HepG2 (cell line): ENCODE results near the gene HINT1. TPM values are rescaled to one million over a fixed set of nuclear protein-coding genes. Genes with fewer than 3 reads are reported as not detected.

Experiments
- ATF7-NPFF ChIP-seq: sonication (generic); formaldehyde crosslinking; IDR thresholded peaks from 2 replicates; pipeline ENCODE4 v1.8.1; 2023; ENCODE audit warnings: mild to moderate bottlenecking, low read depth, missing genetic modification reagents, moderate library complexity
- EP300 ChIP-seq, 3 experiments: sonication (generic) in 1 of 3; formaldehyde crosslinking in 1 of 3; IDR thresholded peaks; 2 replicates each; pipeline versions ENCODE4 v1.5.1 to v1.6.1; 2011 to 2020; ENCODE audit warnings: low read depth in 2 of 3, low read length in 2 of 3, borderline replicate concordance in 1 of 3, improper control_type of control experiment in 1 of 3, mild to moderate bottlenecking in 1 of 3, missing genetic modification reagents in 1 of 3, moderate library complexity in 1 of 3
- GMEB2 ChIP-seq: IDR thresholded peaks from 2 replicates; pipeline ENCODE4 v1.6.1; 2016; ENCODE audit warnings: missing biosample characterization, missing genetic modification reagents, low read depth
- IKZF1 ChIP-seq: fragments of 450-650 bp; IDR thresholded peaks from 2 replicates; pipeline ENCODE4 v1.7.1; 2016
- ISX ChIP-seq: sonication (generic); formaldehyde crosslinking; conservative IDR thresholded peaks from 2 replicates; pipeline ENCODE4 v1.5.0; 2020; ENCODE audit warnings: missing genetic modification reagents
- KAT7 ChIP-seq: IDR thresholded peaks from 2 replicates; pipeline ENCODE4 v1.6.1; 2018; ENCODE audit warnings: borderline replicate concordance, missing compliant biosample characterization
- MAF1 ChIP-seq: sonication (generic); formaldehyde crosslinking; IDR thresholded peaks from 2 replicates; pipeline ENCODE4 v1.5.0; 2020; ENCODE audit warnings: missing genetic modification reagents, borderline replicate concordance
- MIXL1 ChIP-seq: IDR thresholded peaks from 2 replicates; pipeline ENCODE4 v1.6.1; 2016
- NAIF1 ChIP-seq: sonication (generic); formaldehyde crosslinking; IDR thresholded peaks from 2 replicates; pipeline ENCODE4 v1.5.0; 2020; ENCODE audit warnings: mild to moderate bottlenecking, missing genetic modification reagents, borderline replicate concordance
- PBX3 ChIP-seq: sonication (generic); formaldehyde crosslinking; IDR thresholded peaks from 2 replicates; pipeline ENCODE4 v1.8.1; 2023; ENCODE audit warnings: missing genetic modification reagents, inconsistent platforms, borderline replicate concordance
- PHF8 ChIP-seq: sonication (generic); formaldehyde crosslinking; IDR thresholded peaks from 2 replicates; pipeline ENCODE4 v1.5.0; 2020; ENCODE audit warnings: missing genetic modification reagents
- SCMH1 ChIP-seq: sonication (generic); formaldehyde crosslinking; IDR thresholded peaks from 2 replicates; pipeline ENCODE4 v1.9.0; 2021; ENCODE audit warnings: missing genetic modification reagents, mild to moderate bottlenecking, borderline replicate concordance
- STAT5B ChIP-seq: sonication (generic); formaldehyde crosslinking; IDR thresholded peaks from 2 replicates; pipeline ENCODE4 v1.4.0; 2020; ENCODE audit warnings: missing genetic modification reagents
- YEATS2 ChIP-seq: sonication (generic); formaldehyde crosslinking; IDR thresholded peaks from 2 replicates; pipeline ENCODE4 v1.4.0; 2020; ENCODE audit warnings: missing genetic modification reagents, borderline replicate concordance
- ZFP62 ChIP-seq: sonication (generic); formaldehyde crosslinking; IDR thresholded peaks from 2 replicates; pipeline ENCODE4 v1.4.0; 2020; ENCODE audit warnings: missing genetic modification reagents
- ZKSCAN5 ChIP-seq: sonication (generic); formaldehyde crosslinking; IDR thresholded peaks from 2 replicates; pipeline ENCODE4 v1.5.1; 2020; ENCODE audit warnings: mild to moderate bottlenecking, missing genetic modification reagents
- ZNF331 ChIP-seq: sonication (generic); formaldehyde crosslinking; IDR thresholded peaks from 2 replicates; pipeline ENCODE4 v1.4.0; 2020; ENCODE audit warnings: missing genetic modification reagents
- ZNF431 ChIP-seq: sonication (generic); formaldehyde crosslinking; IDR thresholded peaks from 2 replicates; pipeline ENCODE4 v1.9.0; 2022; ENCODE audit warnings: missing genetic modification reagents, low read depth, mild to moderate bottlenecking, borderline replicate concordance
- ZNF496 ChIP-seq: sonication (generic); formaldehyde crosslinking; IDR thresholded peaks from 2 replicates; pipeline ENCODE4 v1.8.1; 2023; ENCODE audit warnings: mild to moderate bottlenecking, moderate library complexity, missing genetic modification reagents; ENCODE audit not compliant: insufficient replicate concordance
- ZNF503 ChIP-seq: sonication (generic); formaldehyde crosslinking; IDR thresholded peaks from 2 replicates; pipeline ENCODE4 v1.4.0; 2020; ENCODE audit warnings: missing genetic modification reagents
- ZNF569 ChIP-seq: sonication (generic); formaldehyde crosslinking; IDR thresholded peaks from 2 replicates; pipeline ENCODE4 v1.5.0; 2020; ENCODE audit warnings: mild to moderate bottlenecking, missing genetic modification reagents, moderate library complexity, borderline replicate concordance
- ZNF639 ChIP-seq: conservative IDR thresholded peaks from 2 replicates; pipeline ENCODE4 v1.6.1; 2018; ENCODE audit warnings: missing genetic modification reagents
- polyA plus RNA-seq, 8 experiments: library from polyadenylated mRNA; depleted of rRNA in 3 of 8; stranded (reverse) in 7 of 8; unstranded in 1 of 8; fragments of >200 nt; fragmentation: Illumina TruSeq in 4 of 8; extraction: Trizol in 4 of 8; gene quantifications; 2 replicates each; pipeline versions ENCODE4 v1.2.1 to v1.2.3, GENCODE V29; 2011 to 2016; ENCODE audit warnings: low read depth in 4 of 8, missing spikeins in 1 of 8, mixed read lengths in 1 of 8; ENCODE audit not compliant: insufficient read depth in 1 of 8
- total RNA-seq, 5 experiments: library from RNA; depleted of rRNA; stranded (reverse); fragments of >200 nt; fragmentation: Illumina TruSeq; extraction: Trizol; gene quantifications; 2 replicates each; pipeline ENCODE4 v1.2.3, GENCODE V29; 2016; ENCODE audit warnings: low read depth in 1 of 5

HINT1 gene
- total and polyA plus RNA-seq, 2 of the 13 experiments (the other 11 are each of a cell fraction or from before 2014, with no cell fraction given): 428 to 997 TPM

GRCh38 chr5:131164191-131165118, 601 bp downstream of the HINT1 start (continued):
- no peak for TF ChIP-seq SCMH1 (CRISPR knock-in tag)
- no peak for TF ChIP-seq ZNF331
- TF ChIP-seq YEATS2 (CRISPR knock-in tag): peak; percentile 24
- TF ChIP-seq ZFP62 (CRISPR knock-in tag): no peak
- TF ChIP-seq MAF1: no peak
- TF ChIP-seq ZNF496 (CRISPR knock-in tag): no peak
- no peak for TF ChIP-seq NAIF1 (CRISPR knock-in tag)
- 0 out of 2 replicates have a peak, but pooled peaks have one; percentile 38 for TF ChIP-seq PBX3 (CRISPR knock-in tag)
- TF ChIP-seq ZNF569 (CRISPR knock-in tag): no peak
- TF ChIP-seq ISX (CRISPR knock-in tag): no peak; the same call in 1 of the 2 replicates
- TF ChIP-seq ZNF503 (CRISPR knock-in tag): peak; percentile 55; the same call in 1 of the 2 replicates
- TF ChIP-seq GMEB2 (CRISPR knock-in tag): no peak
- TF ChIP-seq PHF8 (CRISPR knock-in tag): peak; percentile 82
- no peak; the same call in none of the 2 replicates for TF ChIP-seq KAT7 (CRISPR knock-in tag)
- no peak for TF ChIP-seq STAT5B (CRISPR knock-in tag)
- 0 out of 2 replicates have a peak, but pooled peaks have one; percentile 26 for TF ChIP-seq ATF7-NPFF
- no peak for TF ChIP-seq EP300 (IDR thresholded peaks at IDR 0.05; ENCODE audit: low read depth in 2 of 2, low read length in 2 of 2)
- TF ChIP-seq EP300 (CRISPR knock-in tag; IDR thresholded peaks at IDR 0.05; ENCODE audit: borderline replicate concordance): no peak
- TF ChIP-seq MIXL1 (CRISPR knock-in tag): no peak; the same call in 1 of the 2 replicates
- TF ChIP-seq ZNF639 (CRISPR knock-in tag): no peak
- no peak for TF ChIP-seq ZNF431 (CRISPR knock-in tag)
- TF ChIP-seq ZKSCAN5 (CRISPR knock-in tag): no peak
- TF ChIP-seq IKZF1: no peak
